HG03108 (cell line): ENCODE data around the gene NBPF19.
"Not testable (repeated sequence)": the region's sequence is repeated elsewhere in the genome, so short reads cannot be mapped to it uniquely, and the experiment has no call there.

ENCODE experiments used
- ATAC-seq: cut with Tn5 transposase; IDR thresholded peaks from one replicate; pipeline ENCODE4 v1.9.1; 2021; ENCODE audit warnings: moderate library complexity; ENCODE audit not compliant: unreplicated experiment

Gene NBPF19, protein sequence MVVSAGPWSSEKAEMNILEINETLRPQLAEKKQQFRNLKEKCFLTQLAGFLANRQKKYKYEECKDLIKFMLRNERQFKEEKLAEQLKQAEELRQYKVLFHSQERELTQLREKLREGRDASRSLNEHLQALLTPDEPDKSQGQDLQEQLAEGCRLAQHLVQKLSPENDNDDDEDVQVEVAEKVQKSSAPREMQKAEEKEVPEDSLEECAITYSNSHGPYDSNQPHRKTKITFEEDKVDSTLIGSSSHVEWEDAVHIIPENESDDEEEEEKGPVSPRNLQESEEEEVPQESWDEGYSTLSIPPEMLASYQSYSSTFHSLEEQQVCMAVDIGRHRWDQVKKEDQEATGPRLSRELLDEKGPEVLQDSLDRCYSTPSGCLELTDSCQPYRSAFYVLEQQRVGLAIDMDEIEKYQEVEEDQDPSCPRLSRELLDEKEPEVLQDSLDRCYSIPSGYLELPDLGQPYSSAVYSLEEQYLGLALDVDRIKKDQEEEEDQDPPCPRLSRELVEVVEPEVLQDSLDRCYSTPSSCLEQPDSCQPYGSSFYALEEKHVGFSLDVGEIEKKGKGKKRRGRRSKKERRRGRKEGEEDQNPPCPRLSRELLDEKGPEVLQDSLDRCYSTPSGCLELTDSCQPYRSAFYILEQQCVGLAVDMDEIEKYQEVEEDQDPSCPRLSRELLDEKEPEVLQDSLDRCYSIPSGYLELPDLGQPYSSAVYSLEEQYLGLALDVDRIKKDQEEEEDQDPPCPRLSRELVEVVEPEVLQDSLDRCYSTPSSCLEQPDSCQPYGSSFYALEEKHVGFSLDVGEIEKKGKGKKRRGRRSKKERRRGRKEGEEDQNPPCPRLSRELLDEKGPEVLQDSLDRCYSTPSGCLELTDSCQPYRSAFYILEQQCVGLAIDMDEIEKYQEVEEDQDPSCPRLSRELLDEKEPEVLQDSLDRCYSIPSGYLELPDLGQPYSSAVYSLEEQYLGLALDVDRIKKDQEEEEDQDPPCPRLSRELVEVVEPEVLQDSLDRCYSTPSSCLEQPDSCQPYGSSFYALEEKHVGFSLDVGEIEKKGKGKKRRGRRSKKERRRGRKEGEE (N-terminal part only)

GRCh38 chr1:149474745-149475144 lies at the start of gene NBPF19:
Gene NBPF19 (plus strand): TSS chr1:149475045. CDS start chr1:149475933, 888 bp downstream.
- ATAC-seq: not testable (repeated sequence)

GRCh38 chr1:149428317-149428716 lies 46.5 kb upstream of the NBPF19 start:
- ATAC-seq: not testable (repeated sequence)

DNA sequence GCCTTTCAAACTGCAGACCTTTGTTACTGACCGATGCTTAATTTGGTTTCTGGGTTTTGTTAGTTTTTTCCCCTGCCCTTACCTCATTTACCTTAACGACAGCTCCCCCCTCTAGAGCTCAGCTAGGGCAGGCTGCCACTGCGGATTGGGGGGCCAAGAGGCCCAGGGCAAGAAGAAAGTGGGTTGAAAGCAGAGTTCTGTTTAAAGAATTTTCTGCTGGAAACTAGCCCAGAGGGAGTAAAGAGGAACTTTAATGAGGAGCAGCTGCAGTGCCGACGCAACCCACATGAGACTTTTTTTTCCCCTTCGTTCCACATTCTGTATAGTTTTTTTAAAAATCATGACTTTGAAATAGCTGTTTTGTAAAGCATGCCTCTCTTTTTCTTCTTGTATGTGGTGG lies 29.4 kb upstream of the NBPF19 start:
- ATAC-seq: not testable (repeated sequence)

GRCh38 chr1:149452196-149452595 lies 22.6 kb upstream of the NBPF19 start:
- ATAC-seq: not testable (repeated sequence)

- not testable (repeated sequence) for ATAC-seq
These were observed 22.2 kb upstream of the NBPF19 start for GRCh38 chr1:149452652-149453051.

- ATAC-seq: not testable (repeated sequence)
These were observed 83.5 kb downstream of the NBPF19 start for GRCh38 chr1:149558350-149558825.

- not testable (repeated sequence) for ATAC-seq
These were observed 87.0 kb downstream of the NBPF19 start for GRCh38 chr1:149561806-149562205.

- ATAC-seq: not testable (repeated sequence)
These were observed 90.6 kb downstream of the NBPF19 start for GRCh38 chr1:149565485-149565884.

- ATAC-seq: not testable (repeated sequence)
These were observed 97.9 kb downstream of the NBPF19 start for GRCh38 chr1:149572763-149573162.

- not testable (repeated sequence) for ATAC-seq
These were observed 110.7 kb downstream of the NBPF19 start for GRCh38 chr1:149585592-149585991.
